Panc1 (cell line): ENCODE results near the gene NT5M. TPM values are rescaled to one million over a fixed set of nuclear protein-coding genes. Genes with fewer than 3 reads are reported as not detected.

Experiments used
- ATAC-seq: fragments of 200-7000 bp; cut with Tn5 transposase; 2 replicates; pipeline ENCODE4 v1.9.1; 2020; ENCODE audit warnings: mild to moderate bottlenecking, moderate library complexity
- BruUV-seq: library from RNA; stranded (reverse); fragments of 400-500 nt; replicated peaks from 2 replicates; lab custom pipeline; 2021; lab: Mats Ljungman, UMichigan
- CTCF ChIA-PET: fragments of 300-600 bp; sonication (Branson Sonifier 250); formaldehyde crosslinking; loops from one replicate; lab custom pipeline; 2022; ENCODE audit warnings: antibody characterized with exemption; lab: Charles Lee
- POLR2A ChIA-PET: fragments of 300-600 bp; sonication (Branson Sonifier 250); formaldehyde crosslinking; loops from one replicate; lab custom pipeline; 2022; ENCODE audit warnings: antibody characterized with exemption; lab: Charles Lee
- DNase-seq: peaks from one replicate; pipeline ENCODE4 v3.0.0-alpha.2; 2010; ENCODE audit warnings: low read depth, low spot score
- H3K27ac ChIP-seq: 2 replicates; pipeline ENCODE4 v1.5.1; 2011; ENCODE audit warnings: mild to moderate bottlenecking, low read length, inconsistent platforms
- H3K27me3 ChIP-seq: fragments of 200-500 bp; sonication (Bioruptor generic); 2 replicates; pipeline ENCODE4 v1.6.0; 2014; ENCODE audit warnings: low read length, inconsistent platforms; ENCODE audit not compliant: control insufficient read depth, insufficient read depth
- H3K36me3 ChIP-seq: fragments of 200-500 bp; sonication (Bioruptor generic); 2 replicates; pipeline ENCODE4 v1.5.1; 2014; ENCODE audit warnings: inconsistent platforms, mild to moderate bottlenecking, low read length, moderate library complexity; ENCODE audit not compliant: control insufficient read depth, insufficient read depth
- H3K4me1 ChIP-seq: 2 replicates; pipeline ENCODE4 v1.5.1; 2011; ENCODE audit warnings: inconsistent platforms, mild to moderate bottlenecking, low read length, moderate library complexity; ENCODE audit not compliant: control insufficient read depth, insufficient read depth
- H3K4me3 ChIP-seq, 2 experiments: 2 replicates each; pipeline ENCODE4 v1.5.1; 2011 to 2012; ENCODE audit warnings: low read depth in 2 of 2, low read length in 2 of 2, mild to moderate bottlenecking in 2 of 2, inconsistent platforms in 1 of 2, moderate library complexity in 1 of 2
- H3K9me3 ChIP-seq: fragments of 200-500 bp; sonication (Bioruptor generic); 2 replicates; pipeline ENCODE4 v1.5.1; 2014; ENCODE audit warnings: low read depth, mild to moderate bottlenecking, inconsistent platforms, low read length, moderate library complexity; ENCODE audit not compliant: control insufficient read depth, insufficient read depth
- POLR2AphosphoS5 ChIP-seq: IDR thresholded peaks from 2 replicates; pipeline ENCODE4 v1.6.1; 2012; ENCODE audit warnings: mild to moderate bottlenecking, low read depth, low read length, moderate library complexity
- SIN3A ChIP-seq: IDR thresholded peaks from 2 replicates; pipeline ENCODE4 v1.6.1; 2012; ENCODE audit warnings: low read depth, mild to moderate bottlenecking, low read length, moderate library complexity, borderline replicate concordance; ENCODE audit not compliant: insufficient read depth
- TCF7L2 ChIP-seq: IDR thresholded peaks from 2 replicates; pipeline ENCODE4 v1.6.1; 2011; ENCODE audit warnings: mild to moderate bottlenecking, low read depth, low read length, inconsistent platforms
- in situ Hi-C: cut with HindIII; loops from 2 replicates; pipeline ENCODE4 v1.10.0; 2016; ENCODE audit warnings: low sequenced_read_pairs, low pct_unique_long_range_greater_than_20kb
- intact Hi-C: fragments of 100-400 bp; cut with micrococcal nuclease; formaldehyde crosslinking; loops from one replicate; pipeline ENCODE4 v1.10.0; 2022; ENCODE audit not compliant: unreplicated experiment
- total RNA-seq: library from RNA; stranded (reverse); gene quantifications from one replicate; pipeline ENCODE4 v1.2.1, GENCODE V29; 2021; ENCODE audit not compliant: unreplicated experiment
- TF ChIP-seq, protein P1 (sequence below), 2 experiments: IDR thresholded peaks; 2 replicates each; pipeline ENCODE4 v1.6.1; 2011 to 2012; ENCODE audit warnings: low read depth in 2 of 2, control low read depth in 1 of 2, low read length in 1 of 2, mild to moderate bottlenecking in 1 of 2, moderate library complexity in 1 of 2; ENCODE audit not compliant: insufficient read depth in 1 of 2
- TF ChIP-seq, protein P2 (sequence below): fragments of 450-650 bp; IDR thresholded peaks from 2 replicates; pipeline ENCODE4 v1.5.1; 2017; ENCODE audit warnings: mild to moderate bottlenecking

Gene NT5M
- total RNA-seq, 1 experiment from 2014 or later, result 3.1 TPM

DNA sequence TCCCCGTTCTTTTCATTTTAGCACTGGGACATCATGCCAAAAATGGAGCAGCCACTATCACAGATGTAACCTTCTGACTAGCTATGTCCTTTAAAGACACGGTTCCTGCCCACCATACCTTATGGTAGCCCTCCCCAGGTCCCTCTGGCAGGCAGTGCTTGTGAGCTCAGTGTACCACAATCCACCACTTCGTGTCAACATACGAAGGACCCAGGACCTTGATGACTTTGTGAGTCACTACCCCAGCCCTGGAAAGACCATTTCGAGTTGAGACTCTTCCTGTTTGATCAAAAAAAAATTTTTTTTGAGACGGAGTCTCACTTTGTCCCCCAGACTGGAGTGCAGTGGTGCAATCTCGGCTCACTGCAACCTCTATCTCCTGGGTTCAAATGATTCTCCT is 45.2 kb upstream of the NT5M start:
- ChIA-PET POLR2A (no interaction called here), CTCF (interaction anchor here (0.6 kb wide), 2 partner anchors 51 to 113 kb away, joined by 4 to 11 read pairs; no protein-coding TSS in a partner anchor)
- peaks cover 18% of the 10 kb centered on the region for H3K36me3 ChIP-seq
- in situ Hi-C loops (no loop called here), intact Hi-C loops (no loop called here)
- H3K4me1 ChIP-seq, result no peaks in the 10 kb centered on the region
- H3K27me3 ChIP-seq, result no peaks in the 10 kb centered on the region
- ATAC-seq (no peak), DNase-seq (no peak)
- H3K27ac ChIP-seq, result no peak overlapping the region
- H3K9me3 ChIP-seq, result no peaks in the 10 kb centered on the region
- H3K4me3 ChIP-seq, result no peak overlapping the region
- BruUV-seq, result no TSS peak
- TF ChIP-seq POLR2AphosphoS5 (no peak), TCF7L2 (no peak), SIN3A (no peak)
- TF ChIP-seq, protein P1, sequence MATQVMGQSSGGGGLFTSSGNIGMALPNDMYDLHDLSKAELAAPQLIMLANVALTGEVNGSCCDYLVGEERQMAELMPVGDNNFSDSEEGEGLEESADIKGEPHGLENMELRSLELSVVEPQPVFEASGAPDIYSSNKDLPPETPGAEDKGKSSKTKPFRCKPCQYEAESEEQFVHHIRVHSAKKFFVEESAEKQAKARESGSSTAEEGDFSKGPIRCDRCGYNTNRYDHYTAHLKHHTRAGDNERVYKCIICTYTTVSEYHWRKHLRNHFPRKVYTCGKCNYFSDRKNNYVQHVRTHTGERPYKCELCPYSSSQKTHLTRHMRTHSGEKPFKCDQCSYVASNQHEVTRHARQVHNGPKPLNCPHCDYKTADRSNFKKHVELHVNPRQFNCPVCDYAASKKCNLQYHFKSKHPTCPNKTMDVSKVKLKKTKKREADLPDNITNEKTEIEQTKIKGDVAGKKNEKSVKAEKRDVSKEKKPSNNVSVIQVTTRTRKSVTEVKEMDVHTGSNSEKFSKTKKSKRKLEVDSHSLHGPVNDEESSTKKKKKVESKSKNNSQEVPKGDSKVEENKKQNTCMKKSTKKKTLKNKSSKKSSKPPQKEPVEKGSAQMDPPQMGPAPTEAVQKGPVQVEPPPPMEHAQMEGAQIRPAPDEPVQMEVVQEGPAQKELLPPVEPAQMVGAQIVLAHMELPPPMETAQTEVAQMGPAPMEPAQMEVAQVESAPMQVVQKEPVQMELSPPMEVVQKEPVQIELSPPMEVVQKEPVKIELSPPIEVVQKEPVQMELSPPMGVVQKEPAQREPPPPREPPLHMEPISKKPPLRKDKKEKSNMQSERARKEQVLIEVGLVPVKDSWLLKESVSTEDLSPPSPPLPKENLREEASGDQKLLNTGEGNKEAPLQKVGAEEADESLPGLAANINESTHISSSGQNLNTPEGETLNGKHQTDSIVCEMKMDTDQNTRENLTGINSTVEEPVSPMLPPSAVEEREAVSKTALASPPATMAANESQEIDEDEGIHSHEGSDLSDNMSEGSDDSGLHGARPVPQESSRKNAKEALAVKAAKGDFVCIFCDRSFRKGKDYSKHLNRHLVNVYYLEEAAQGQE (IDR thresholded peaks at IDR 0.05; ENCODE audit: insufficient read depth in 1 of 2, low read depth in 2 of 2, low read length in 1 of 2), result no peak
- TF ChIP-seq, protein P2, sequence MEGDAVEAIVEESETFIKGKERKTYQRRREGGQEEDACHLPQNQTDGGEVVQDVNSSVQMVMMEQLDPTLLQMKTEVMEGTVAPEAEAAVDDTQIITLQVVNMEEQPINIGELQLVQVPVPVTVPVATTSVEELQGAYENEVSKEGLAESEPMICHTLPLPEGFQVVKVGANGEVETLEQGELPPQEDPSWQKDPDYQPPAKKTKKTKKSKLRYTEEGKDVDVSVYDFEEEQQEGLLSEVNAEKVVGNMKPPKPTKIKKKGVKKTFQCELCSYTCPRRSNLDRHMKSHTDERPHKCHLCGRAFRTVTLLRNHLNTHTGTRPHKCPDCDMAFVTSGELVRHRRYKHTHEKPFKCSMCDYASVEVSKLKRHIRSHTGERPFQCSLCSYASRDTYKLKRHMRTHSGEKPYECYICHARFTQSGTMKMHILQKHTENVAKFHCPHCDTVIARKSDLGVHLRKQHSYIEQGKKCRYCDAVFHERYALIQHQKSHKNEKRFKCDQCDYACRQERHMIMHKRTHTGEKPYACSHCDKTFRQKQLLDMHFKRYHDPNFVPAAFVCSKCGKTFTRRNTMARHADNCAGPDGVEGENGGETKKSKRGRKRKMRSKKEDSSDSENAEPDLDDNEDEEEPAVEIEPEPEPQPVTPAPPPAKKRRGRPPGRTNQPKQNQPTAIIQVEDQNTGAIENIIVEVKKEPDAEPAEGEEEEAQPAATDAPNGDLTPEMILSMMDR, result no peak

DNA sequence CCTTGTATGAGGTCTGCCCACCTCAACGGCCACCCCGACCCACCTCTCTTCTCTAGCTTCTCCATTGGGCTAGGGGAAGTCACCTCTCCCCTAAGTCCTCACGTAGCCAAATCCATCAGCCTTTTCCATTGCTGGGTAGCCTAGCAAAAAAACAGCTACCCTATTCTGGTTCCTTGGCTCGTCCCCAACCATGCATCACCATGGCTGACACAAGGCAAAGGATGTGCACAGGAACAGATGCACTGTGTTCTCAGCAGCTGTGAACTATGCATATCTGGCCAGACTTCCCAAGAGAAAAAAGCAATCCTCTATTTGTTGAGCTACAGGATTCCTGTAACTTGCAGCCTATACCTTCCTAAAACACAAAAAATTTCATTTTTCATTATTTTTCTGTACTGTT is 44.2 kb upstream of the NT5M start:
- DNase-seq (no peak), ATAC-seq (no peak)
- TF ChIP-seq, protein P1 (IDR thresholded peaks at IDR 0.05; ENCODE audit: insufficient read depth in 1 of 2, low read depth in 2 of 2, low read length in 1 of 2), result no peak
- TF ChIP-seq POLR2AphosphoS5, result no peak
- TF ChIP-seq TCF7L2, result no peak
- TF ChIP-seq, protein P2, result no peak
- TF ChIP-seq SIN3A, result no peak
- CTCF ChIA-PET, result interaction anchor here (0.6 kb wide), 1 partner anchor 370 kb away, joined by 4 read pairs; no protein-coding TSS in a partner anchor
- H3K9me3 ChIP-seq, result no peaks in the 10 kb centered on the region
- peaks cover 20% of the 10 kb centered on the region for H3K36me3 ChIP-seq
- in situ Hi-C loops, result no loop called here
- intact Hi-C loops, result no loop called here
- no peaks in the 10 kb centered on the region for H3K27me3 ChIP-seq
- no peak overlapping the region for H3K4me3 ChIP-seq
- no peaks in the 10 kb centered on the region for H3K4me1 ChIP-seq
- no peak overlapping the region for H3K27ac ChIP-seq
- BruUV-seq, result no TSS peak
- POLR2A ChIA-PET, result no interaction called here
